NCI-H446 treated with DMSO at 0.1 percent for 48 hours (cell line): Measurements from ENCODE around the gene IAPP.
"Not testable (repeated sequence)": the region's sequence is repeated elsewhere in the genome, so short reads cannot be mapped to it uniquely, and the experiment has no call there.

Experiments used
- DNase-seq: peaks from one replicate; lab custom pipeline; 2025; lab: John Stamatoyannopoulos, UW

IAPP gene

DNA sequence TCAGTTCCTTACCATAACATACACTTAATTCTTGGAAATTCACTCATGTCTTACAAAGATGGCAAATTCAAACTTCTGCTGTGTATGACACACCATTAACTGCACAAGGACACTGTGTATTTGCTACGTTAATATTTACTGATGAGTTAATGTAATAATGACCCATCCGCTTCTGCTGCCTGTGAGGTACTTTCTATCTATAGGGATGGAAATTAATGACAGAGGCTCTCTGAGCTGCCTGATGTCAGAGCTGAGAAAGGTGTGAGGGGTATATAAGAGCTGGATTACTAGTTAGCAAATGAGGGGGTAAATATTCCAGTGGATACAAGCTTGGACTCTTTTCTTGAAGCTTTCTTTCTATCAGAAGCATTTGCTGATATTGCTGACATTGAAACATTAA, at the start of gene IAPP:
TSS of gene IAPP (plus strand) at position 301 of the 400 bp plus-strand sequence. CDS start 450 bp downstream, outside the sequence.
- DNase-seq: no peak

DNA sequence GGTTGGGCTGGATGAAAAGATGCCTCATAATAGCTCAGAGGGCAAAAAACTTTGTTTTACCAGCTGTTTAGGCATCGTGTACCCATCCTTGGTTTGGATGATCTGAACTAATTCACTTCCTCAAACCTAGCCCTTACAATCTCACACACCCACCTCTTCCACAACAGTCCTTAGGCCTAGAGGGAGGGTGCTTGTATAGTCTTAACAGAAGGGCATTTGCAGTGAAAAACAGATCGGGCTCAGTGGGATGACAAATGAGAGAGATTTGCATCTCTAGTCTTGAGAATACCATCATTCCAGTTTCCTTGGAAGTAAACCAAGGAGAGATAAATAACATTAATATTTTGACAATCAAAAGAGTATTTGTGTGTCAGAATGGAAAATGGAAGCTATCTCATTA, 49.0 kb upstream of the IAPP start:
- DNase-seq: no peak

DNA sequence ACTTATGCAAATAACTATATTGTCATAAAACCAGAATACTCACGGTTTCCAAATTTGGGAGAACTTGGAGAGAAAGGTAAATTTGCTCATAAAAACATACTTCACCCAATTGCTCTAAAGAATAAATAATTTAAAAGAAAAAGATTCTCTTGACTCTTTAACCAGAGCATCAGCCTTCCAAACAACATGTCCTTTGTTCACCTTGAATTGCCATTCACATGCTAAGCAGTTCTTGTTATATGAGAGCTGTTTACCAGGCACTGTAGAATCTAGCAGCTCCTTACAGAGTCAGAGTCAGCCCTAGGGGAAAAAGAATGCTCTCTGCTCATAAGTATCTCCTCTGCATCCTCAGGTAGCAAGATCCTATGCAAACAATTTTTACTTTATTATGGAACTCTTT, 48.2 kb upstream of the IAPP start:
- no peak for DNase-seq

DNA sequence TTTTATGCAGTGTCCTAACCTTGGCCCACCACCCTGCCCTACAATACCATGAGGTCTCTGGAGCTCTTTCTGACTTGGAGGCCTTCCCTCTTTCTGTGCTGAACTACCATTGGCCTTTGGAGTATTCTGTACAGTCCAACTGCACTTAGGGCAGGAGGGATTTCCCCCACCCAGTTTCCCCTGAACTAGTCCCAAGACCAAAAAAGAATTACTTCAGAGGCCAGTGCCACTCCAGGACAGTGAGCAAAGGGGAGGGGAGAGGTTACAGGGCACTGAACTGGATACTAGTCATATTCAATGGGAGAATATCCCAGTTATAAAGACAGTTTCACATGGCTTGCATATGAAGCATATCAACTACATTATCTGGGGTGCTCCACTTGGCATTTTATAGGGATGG, 44.1 kb upstream of the IAPP start:
- DNase-seq: no peak

DNA sequence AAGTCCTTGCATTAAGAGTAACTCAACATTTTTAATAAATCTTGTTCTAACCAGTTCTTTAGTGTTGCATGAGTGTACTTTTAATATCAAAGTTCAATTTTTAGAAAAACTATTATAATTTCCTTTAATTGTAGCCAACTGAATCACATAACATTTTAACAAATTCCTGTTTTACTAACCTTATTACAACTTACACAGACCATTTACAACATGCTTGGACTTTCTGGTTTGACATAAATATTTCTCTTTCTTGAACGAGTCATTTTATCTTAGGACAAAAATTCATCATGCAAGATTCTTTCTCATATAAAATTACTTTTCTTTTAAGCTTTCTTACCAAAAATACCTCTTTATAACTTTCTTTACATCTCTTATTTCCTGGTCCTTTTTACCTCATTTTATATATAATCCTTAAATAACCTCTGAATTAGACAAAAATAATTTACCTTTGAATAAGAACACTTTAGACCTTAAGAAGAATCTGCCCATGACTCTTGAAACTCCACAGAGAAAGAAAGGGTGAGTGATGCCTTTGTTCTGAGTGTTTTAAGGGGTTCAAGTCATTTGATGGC, 41.9 kb upstream of the IAPP start:
- no peak for DNase-seq

DNA sequence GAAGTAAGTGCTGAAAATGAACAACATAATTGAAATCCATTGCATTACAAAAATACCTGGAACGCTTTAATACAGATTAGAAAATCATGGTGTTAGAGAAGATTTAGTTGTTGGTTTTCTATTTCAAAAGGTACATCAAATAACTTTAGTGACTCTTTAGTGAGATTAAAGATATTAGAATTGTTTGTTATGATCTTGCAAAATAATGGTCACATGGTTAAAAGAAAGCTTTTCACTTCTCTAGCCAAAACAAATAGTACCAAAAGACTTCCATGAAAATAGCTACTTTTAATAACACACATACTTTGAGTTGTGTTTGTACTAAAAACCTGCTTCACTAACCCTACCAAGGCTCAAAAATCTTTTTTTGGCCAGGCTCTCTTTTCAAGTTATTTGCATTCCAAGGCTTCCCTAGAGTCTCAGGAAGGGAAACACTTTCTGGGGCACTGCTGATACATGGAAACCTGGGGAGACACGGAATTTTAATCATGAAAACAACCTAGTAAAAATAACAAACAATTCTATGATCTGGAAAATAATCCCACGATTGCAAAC, 37.9 kb upstream of the IAPP start, which contains the start of gene SLCO1A2:
TSS of gene SLCO1A2 (minus strand) at position 147 of the 555 bp plus-strand sequence. CDS start 270 bp downstream, outside the sequence.
- DNase-seq: no peak

DNA sequence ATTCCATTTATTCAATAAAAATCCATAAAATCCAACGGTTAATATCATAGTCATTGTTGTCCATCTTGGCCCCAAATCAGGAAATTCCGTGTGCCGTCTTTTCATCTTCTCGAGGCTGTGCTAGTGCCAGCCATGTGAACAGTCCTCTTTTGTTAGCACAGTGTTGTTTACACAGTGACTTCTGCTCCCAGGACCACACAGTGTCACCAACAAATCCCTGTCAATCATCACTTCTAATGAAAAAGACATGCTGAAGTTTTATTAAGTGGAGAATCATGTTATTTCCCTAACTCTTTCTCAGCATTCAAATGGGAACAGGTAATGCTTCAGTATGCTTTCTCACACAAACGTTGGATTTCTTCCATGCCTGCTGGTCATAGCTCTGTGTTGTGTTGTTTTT, 36.0 kb upstream of the IAPP start:
- no peak for DNase-seq

DNA sequence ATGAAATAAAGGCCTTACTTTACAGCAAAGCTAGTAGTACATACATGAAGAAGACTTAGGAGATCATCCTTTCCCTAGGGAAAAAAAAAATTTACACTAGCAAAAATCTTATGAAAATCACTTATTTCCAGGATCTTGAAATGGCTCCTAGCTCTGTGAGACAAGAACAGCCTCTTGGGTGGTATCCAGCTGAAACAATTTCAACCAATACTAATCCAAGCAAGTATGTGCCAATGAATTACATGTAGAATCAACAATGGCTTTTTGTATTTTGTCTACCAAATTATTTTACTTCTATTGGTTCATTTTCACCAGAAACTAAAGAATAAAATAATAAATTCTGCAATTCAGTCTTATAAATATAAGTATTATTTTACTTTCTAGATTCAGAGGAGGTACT, 35.2 kb upstream of the IAPP start:
- DNase-seq: no peak

DNA sequence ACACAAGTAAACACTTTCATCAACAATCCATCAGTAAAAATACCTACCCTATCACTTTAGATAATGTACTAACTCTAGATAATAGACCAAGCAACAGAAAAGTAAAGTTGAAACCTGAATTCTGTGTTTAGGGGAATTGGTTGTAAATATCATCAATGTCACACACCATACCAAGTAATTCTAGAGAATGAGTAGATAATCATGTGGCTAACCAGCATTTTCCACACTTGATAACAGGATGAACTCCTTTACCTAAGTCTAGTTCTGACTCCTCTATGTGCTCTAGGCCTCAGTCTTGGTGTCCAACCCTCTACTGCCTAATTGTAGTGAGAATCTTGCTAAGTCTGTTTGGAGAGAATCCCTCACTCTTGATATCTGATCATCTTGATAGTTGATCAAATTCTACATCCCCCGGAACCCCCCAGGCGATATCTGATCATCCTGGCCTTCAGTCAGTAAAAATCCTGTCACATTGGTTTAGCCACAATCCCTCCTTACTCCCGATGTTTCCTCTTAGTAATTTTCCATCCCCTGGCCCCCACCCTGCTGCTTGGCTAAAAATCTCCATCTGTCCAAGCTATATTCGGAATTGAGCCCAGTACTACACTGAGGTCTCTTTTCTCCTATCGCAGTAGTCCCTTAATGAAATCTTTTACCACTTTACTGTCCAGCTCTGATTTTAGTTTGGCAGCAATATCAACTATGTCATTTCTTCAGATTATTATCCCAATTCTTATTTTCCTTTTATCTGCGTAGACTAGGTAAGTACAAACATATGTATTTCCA, 34.5 kb upstream of the IAPP start:
- no peak for DNase-seq

DNA sequence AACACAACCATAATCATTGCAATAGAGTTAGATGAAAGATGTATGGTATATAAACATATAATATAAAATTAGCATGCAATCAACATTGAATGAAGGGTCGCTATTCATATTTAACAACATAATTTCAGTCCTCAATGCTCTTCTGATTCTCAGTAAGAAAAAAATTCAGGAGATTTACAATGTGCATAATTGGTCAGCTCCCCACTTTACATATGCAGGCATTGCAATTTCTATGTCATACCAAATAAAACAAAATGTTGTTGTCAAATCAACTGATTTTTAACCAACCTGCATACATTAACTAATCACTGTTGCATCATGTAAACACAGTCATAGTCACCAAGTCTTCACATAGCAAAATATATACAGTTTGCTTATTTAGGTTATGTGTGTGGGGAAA, 32.8 kb upstream of the IAPP start:
- no peak for DNase-seq

DNA sequence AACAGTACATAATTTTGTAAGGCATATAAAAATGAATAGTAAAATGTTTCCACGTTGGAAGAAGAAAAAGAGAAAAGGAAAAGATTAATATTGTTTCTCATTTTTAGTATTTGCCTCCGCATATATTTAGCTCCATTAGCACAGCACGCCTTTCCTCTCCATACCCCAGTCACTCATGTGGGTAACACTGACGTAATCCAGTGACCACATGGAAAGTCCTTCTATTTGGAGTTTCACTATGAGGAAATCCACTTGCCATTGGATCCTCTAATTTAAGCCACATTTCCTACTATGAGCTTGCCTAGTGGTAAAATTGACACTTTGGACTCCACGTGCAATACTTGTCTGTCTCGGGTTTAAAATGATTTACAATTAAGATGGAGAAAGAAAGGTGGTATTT, 32.3 kb upstream of the IAPP start:
- DNase-seq: no peak

DNA sequence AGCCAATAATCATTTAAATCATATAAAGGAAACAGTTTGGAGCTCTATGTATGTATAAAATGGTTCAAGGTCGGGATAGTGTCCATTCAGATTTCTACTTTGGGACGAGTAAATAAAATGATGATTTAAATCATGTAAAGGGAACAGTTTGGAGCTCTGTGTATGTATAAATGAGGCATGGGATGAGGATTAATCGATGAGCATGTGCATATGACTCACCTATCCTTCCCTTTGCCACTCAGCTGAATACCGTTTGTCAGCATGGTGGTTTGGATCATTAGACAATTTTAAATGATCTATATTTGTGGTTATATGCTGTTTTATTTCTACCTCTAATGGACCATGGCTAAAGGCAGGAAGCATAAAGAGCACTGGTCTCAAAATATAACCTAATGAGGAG, 30.9 kb upstream of the IAPP start:
- no peak for DNase-seq

DNA sequence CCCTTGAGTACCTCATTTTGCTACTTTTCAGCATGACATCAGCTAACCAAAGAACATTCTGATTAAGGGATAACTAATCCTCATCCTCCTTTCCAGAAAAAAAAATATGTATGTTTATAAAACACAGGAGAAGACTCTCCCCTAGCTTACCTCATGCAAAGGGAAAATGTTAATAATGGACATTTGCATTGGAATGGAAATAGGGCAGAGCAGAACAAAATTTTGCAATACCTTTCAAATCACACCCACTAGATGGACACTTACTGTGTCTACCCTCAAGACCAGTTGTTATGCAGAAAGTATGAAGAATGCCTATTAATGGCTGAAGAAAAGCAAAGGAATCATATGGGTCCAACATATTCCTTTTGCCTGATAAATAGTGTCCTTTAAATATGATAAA, 29.1 kb upstream of the IAPP start:
- no peak for DNase-seq

DNA sequence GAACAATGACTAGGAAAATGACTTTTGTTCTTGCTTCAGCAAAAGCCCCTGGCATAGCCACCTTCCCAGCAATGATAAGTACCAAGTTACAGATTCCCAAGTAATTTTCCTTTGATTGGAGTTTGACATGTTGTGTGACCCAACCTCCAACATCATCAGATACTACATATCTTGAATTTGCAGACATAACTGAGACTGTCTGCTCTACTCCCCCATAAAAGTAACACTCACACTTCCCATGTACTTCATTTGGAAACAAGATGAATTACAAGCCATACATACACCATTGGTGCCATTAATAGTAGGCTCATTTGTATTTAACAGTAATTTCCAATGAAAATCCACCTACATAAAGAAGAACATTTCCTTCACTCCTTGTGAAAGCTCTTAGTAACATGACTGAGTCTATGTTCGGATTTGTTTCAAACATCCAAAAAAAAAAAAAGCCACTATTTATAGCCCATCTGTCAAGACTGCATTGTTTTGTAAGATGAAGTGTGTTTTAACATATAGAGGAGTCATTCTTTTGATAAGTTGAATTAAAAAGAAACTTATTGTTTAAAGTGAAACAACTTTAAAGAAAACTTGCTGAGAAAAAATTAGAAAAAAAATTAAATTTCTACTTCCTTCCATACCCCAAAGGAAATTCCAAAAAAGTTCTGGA, 26.0 kb upstream of the IAPP start:
- no peak for DNase-seq

DNA sequence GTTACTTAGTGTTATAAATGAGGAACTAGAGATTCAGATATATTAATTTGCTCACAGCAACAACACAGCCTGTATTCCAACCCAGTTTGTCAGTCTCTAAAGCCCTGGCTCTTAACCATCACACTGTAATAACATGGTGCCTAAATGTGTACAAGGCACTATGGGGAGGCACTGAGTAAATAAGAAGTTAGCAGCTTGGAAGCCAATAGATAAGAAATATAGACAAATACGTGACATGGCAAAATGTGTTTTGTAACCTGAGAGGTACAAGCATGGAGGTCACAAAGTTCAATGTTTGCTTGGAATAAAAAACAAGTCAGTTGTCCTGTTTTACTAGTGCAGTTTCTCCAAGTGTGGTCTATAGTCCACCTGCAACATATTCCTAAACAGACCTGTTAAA, 21.7 kb upstream of the IAPP start:
- DNase-seq: no peak

DNA sequence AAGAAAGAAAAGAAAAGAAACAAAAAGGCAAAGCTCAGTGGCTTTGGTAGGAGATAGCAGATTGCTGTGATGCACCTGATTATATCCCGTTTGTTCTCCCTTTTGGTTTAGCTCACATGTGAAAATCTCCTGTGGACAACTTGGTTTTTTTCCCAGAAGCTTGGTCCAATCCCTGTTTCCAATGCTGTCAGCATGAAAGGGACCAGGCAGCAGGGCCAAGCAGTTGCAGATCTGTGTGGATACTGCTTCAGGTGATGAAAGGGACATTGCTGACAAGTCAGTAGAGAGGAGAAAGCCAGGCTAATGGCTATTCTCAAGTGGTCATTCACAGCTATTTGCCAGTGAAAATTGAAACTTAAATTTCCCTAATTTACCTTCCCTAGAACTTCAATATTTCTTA, 19.2 kb upstream of the IAPP start:
- no peak for DNase-seq

DNA sequence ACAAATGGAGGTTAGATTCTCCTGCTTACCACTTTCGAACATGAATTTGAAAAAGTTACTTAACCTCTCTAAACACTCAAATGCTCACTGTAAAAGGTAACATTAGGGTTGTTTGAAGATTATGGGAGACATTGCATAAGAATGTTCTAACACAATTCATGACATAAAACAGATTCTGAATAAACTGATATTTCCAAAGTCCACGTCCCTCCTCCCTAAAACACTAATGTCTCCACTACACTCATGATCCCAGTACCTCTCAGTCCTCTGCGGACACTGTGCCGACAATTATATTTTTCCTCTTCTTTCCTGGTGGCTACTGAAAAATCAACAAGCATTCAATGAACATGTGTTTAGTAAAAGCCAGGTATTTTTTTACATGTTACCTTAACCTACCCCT, 18.8 kb upstream of the IAPP start:
- no peak for DNase-seq

DNA sequence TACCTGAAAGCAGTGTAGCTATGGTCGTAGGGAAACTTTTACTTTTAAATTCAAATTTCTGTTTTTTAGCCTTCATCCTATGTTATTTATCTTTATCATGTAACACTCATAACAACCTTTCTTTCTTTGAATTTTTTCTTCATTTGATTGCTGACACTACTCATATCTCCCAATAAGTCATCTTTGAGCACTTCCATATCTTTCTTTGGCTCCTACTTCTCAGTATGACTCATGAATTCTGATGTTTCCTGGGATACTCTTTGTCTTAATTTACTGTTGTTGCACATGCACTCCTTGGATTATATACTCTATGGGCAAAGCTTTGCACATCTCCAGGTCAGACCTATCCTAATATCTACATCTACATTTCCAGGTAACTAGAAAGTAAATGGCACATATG, 18.1 kb upstream of the IAPP start:
- DNase-seq: no peak

DNA sequence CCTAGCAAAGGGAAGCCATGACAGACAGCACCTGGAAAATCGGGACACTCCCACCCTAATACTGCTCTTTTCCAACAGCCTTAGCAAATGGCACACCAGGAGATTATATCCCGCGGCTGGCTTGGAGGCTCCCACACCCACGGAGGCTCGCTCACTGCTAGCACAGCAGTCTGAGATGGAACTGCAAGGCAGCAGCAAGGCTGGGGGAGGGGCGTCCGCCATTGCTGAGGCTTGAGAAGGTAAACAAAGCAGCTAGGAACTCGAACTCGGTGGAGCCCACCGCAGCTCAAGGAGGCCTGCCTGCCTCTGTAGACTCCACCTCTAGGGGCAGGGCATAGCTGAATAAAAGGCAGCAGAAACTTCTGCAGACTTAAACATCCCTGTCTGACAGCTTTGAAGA, 12.1 kb upstream of the IAPP start:
- not testable (repeated sequence) for DNase-seq

DNA sequence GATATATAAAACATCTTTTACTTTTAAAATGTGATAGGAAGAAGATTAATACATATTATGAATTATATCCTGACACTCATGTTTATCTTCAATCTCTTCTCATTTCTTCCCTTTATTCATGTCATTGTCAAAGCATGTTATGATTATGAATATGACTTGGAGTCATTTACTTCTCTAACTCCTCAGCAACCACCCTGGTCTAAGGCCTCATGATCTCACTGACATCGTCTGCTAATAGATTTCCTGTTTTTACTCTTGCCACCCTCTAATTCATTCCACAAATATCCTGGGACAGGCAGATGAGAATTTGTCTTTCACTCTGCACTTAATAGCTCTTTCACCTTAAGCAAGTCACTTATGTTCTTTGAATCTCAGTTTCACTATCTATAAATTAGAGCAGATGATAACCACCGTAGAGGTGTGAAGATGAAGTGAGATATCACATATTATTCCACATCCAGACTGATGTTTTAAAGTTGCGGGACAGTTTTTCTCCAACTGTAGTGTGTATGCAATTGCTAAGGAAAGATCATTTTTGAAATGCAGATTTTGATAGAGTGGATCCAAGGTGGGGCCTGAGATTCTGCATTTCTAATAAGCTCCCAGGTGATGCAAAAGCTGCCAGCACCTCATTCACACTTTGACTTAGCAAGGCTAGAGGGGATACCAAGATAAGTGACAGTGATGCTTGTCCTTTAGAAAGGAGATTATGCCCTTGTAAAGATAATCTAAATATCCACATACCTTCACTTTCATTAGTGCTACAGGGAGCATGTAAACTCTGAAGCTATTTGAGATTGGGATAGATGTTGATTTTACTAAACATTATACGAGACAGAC, 3.3 kb upstream of the IAPP start:
- DNase-seq: no peak

DNA sequence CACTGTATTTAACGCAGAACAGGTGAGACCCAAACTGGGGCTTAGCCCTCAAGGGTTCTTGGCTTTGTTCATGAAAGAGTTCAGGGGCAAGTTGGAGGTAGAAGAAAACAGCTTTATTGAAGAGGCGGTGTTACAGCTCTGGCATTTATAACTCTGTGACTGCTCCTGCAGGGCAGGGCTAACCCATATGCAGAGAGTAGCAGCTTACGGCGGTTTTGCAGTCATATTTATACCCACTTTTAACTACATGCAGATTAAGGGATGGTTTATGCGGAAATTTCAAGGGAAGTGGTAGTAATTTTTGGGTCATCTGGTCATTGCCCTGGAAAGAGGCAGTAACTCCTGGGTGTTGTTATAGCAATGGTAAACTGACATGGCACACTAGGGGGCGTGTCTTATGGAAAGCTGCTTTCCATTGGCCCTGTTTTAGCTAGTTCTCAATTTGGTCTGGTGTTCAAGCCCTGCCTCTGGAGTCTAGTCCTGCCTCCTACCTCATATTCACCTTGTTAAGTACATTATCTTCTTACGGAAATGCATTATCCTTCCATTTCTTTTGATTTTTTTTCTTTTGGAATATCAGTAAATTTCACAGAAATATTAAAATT, 1.8 kb upstream of the IAPP start:
- no peak for DNase-seq

DNA sequence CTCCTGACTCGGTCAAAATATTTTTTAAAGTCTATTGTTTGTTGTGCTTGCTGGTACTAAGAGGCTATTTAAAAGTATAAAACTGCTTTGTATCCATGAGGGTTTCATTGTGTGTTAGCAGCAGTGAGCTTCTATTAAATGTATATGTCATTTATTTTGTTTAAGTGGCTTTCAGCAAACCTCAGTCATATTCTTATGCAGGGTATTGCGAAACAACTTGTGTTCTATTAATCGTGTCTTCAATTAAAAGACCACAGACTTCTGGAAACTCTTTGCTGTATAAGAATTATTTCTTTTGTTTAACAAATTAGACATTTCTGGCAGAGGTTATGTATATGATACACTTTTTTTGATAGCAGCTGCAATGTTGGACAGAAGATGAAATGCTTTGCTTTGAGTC, 6.5 kb downstream of the IAPP start:
- DNase-seq: no peak
